Daoy (cell line): Measurements from ENCODE around the gene DDX20. TPM values are rescaled to one million over a fixed set of nuclear protein-coding genes. Genes with fewer than 3 reads are reported as not detected.
"Not testable (repeated sequence)": the region's sequence is repeated elsewhere in the genome, so short reads cannot be mapped to it uniquely, and the experiment has no call there.

ENCODE experiments used
- DNase-seq: peaks from one replicate; pipeline ENCODE4 v3.0.0-alpha.2; 2015; ENCODE audit warnings: low read depth
- total RNA-seq: library from RNA; depleted of rRNA; stranded (reverse); fragments of >200 nt; shearing (Covaris generic); gene quantifications from 2 replicates; pipeline ENCODE4 v1.2.3, GENCODE V29; 2014

DDX20 gene
- total RNA-seq, 1 experiment from 2014 or later, result 52.7 TPM

DNA sequence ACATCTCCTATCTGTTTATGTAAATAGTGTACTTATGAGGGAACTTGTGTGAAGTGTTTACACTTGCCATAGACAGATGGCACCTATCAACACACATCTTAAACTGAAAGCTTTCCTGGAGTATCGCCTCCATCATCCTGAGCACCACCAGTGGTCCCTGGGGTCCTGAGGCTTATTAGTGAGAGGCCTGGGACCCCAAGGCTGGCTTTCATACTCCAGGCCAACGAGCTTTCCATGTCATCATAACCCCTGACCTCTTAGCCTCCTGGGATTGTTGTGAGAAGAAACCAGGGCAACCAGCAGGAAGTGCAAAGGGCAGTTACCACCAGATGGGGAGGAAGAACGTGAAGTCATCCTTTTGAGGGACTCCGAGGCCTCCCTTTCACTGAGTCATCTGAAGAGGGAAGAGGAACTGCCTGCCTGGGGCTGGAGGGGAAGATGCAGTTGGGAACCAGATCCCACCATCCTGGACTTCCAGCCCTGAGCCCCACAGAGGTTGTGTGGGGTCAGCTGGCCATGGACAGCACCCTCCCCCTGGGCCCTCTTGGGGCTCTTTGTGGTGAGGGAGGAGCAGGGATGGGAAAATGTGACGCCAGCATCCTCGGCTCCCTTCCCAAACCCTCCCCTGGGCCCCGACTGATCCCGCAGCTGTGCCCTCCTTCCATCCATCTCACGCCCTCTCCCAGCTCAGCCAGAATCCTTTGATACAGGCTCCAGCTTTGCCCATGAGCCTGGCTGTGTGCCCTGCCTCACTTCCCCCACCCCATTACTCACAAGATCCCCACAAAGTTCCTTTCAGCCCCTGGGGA lies 22.3 kb upstream of the DDX20 start:
- peak; percentile 89 for DNase-seq

DNA sequence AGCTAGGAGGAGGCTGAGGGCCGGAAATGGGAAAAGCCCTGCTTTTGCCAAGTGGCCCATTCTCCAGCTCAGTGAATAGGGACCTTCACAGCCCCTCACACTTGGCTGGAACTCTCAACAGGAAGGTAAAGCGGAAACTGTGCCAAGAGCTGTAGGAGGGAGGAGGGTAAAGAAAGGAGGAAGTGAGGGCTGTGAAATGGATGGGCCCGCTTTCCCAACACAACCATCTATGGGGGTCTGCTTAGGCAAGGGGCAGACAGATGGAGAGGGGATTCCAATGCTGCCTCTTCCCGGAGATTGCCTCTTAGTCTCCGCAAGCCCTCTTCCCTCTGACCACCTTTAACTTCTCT lies 21.7 kb upstream of the DDX20 start:
- DNase-seq, result no peak

DNA sequence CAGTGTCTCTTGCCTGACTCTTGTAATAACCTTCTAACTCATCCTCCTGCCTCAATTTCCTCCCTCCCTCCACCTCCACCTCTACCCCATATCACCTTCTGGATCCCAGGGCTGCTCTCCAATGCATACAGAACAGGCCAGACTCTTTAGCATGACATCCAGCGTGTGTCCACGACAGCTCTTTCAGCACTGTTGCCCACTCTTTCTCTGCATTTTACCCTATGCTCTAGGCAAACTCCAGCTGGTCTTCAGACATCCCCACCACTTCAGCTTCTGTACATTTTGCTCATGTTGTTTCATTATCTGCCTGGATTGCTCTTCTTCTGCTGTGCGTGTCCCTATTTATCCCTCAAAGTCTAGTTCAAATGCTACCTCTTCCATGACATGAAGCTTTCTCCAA lies 21.3 kb upstream of the DDX20 start:
- DNase-seq, result no peak

DNA sequence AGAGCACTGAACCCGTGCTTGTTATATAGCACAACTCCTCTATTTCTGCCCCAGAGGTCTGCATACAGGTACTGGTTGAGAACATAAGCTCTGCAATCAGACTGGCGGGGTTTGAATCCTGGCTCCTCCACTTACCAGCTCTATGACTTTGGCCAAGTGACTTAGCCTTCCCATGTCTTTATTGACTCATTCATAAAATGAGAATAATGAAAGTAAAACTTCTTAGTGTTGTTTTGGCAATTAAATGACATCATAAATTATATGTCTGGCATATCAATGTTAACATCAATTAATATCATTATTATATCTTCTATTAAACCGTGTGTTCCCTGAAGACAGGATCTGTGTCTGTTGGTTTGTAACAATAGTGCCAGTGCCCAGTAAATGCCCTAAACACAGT lies 20.8 kb upstream of the DDX20 start:
- no peak for DNase-seq

DNA sequence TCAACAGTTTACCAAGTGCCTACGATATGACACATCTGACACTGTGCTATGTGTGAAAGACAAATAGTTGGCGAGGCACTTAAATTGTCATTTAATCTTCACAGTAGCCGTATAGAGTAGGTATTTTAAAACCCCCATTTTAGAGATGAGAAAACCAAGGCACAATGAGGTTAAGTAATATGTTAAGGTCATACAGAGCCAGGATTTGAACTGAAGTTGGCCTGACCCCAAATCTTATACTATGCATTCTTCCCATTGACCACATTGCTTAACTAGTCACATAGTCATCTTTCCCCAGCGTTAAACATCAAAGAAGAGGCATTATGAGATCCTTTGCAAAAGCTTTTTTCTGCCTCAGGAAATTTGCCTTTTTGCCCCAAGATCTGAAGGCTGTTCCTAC lies 20.4 kb upstream of the DDX20 start:
- no peak for DNase-seq

DNA sequence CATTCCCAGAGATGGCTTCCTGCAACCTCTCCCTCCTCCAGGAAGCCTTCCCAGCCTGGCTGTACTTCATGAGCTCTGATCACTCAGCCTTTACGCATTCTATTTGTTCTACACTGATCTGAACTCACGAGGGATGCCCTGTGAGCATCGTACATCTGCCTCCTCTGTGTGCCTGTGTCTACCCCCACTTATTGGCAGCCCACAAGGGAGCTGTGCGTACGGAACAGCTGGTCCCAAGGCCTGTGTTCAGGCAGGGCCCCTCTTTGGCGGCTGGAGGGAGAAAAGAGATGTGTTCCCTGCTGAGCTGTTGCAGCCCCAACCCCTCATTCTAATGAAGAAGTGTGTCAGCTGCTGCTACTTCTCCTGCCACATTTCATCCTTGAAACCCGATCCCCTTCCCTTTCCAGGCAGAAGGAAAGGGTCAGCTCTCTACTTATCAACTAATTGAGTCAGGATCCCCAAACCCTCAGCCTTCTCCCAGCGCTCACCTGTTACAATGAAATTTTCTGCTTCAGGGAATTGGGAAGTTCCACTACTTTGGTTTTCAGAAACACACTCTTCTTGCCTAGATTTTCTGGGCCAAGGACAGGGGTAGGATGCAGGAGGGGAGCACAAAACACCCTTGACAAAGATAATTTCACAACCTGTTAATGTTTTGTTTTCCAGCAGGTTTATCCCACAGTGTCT lies 19.7 kb upstream of the DDX20 start:
- DNase-seq, result no peak

DNA sequence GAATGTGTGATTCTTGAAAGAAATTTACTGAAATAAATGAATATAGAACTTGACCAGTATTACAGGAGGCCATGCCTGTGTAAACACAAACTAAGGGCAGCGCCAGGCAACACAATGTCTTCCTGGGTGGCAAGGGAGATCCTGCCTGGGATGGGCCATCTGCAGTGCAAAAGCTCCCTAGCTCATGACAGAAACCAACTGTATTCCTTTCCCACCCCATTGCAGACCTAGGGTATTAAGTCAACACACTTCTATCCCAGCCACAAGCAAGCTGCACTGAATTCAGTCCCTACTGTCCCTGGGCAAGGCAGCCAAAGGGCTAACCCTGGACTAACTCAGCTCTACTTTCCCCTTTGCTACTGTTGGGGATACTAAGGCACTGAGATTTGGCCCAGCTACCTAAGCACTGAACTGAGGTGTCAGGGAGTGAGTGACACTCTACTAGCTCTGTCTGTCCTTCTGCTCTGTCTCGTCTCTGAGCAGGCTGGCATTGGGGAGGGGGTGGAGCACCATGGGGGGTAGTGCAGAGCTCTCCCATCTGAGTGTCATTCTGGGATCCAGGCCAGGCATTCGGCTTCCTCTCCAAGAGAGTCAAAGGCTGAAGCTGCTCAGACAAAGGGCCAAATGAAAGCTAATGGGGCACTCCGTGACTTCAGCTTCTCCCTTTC lies 19.0 kb upstream of the DDX20 start:
- peak; percentile 76 for DNase-seq

DNA sequence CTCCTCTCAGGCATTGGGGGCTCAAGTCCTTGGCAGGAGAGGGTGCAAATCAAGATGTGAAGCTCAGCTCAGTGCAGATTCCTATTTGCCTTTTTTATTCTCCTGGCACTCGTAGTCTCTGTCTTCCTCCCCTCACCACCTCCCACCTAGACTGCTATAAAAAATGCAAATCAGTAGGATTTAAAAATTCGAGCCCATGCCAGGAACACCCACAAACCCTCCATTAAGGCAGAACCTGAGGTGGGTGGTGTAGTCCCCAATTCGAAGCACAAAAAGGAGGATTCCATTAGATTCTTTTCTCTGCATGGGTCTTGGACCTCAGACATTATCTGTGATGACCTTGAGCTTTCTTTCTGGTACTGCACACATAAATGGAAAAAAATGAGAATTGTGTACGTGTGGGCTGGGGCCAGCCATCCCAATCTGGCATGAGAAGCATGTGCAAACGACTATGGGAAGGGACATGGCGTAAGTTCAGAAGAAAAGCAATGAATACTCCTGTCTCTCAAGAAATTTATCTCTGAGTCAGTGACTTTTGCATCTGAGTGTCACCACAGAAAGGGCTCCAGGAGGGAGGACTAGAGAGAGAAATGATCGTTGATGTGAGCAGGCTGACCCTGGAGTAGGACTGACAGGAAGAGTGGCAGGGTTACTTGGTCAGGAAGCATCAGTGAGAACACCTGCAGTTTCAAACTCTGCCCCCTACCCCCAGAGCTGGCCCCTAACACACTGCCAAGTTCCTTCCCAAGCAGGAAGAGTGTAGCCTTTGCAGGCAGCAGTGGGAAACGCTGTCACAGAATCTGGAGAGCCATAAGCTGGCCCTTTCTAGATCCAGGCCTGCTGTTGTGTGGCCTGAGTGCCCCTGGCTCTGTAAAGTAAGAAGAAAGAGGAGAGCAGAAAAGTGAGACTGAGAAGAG lies 18.2 kb upstream of the DDX20 start:
- no peak for DNase-seq

DNA sequence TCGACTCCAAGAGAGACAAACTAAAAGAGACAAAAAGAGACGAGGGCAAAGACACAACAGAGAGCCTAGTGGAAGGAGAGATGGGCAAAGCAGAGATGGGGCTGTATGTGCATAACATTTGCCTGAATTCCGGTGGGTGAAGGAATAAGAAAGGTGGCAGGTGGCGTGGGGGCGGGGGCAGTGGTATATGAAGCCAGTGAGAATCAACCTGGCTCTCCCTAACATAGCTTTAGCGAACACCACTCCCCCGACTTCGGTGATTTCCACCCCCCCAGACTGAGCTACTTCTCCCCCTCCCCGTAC lies 17.6 kb upstream of the DDX20 start:
- no peak for DNase-seq

DNA sequence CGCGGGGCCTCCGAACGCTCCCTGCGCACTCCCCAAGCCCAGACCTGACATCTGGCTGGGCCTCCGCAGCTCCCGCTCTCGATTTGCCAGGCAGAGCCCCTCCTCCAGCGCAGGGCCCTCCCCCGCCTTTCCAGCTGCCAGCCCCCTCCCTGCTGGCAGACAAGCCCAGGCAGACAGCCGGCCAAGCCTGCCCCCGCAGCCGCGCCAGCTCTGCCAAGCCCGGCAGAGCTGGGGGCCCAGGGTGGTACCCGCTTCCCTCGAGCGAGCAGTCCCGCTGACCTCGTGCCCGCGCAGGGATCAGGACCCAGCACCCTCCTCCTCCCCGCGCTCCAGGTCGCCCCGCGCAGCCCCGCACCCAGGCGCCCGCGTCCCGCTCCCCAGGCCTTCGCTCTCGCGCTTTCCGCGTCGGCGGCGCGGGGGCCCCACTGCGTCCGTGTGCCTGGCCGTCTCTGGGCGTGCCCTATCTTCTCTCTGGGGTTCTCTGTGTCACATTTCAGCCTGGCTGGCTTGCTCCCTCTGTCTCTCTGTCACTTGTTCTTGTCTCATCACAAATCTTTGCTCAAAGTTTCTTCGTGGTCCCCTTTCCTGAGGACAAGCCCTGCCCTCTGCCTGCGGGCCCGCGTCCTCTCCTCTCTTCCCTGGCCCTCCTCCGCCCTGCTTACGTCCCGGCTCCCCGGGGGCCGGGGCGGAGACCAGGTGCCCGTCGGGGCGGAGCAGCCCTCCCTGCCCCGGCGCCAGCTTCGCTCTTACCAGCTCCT lies 17.1 kb upstream of the DDX20 start:
- peak; percentile 86 for DNase-seq

DNA sequence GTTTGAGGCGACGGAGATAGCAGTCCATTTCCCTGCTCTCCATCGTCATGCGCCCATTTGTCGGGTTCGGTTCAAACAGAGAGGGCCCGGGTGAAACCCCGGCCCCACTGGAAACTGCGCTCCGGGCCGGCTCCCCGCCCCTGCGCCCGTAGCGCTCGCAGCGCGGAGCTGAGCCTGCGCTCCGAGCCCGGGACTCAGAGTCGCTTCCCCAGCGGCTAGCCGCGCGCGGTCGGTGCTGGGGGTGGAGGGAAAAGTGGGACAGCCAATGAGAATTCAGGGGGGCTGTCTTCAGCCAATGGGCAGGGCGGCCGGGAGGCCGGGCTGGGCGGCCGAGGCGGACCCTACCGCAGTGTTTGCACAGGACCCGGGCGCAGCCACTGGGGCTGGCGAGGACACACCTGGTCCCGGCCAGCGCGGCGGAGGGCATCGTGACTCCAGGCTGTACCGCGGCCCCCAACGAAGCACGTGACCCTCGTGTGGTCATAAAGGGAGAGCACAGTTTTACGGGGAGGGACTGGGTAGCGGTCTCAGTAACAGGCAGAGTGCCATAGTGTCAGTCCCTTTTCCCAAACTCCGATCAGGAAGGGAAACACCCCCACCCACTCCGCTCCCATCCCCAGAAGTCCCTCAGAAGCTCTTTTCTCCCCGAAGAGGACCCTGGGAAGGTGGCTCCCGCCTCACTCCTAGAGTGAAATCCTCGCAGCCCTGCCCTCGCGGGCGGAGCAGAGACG lies 16.3 kb upstream of the DDX20 start, which contains the start of gene INKA2:
INKA2 (minus strand) TSS at position 202 of the 731 bp plus-strand sequence; CDS start at position 49, 153 bp downstream.
- peak; percentile 97 for DNase-seq

DNA sequence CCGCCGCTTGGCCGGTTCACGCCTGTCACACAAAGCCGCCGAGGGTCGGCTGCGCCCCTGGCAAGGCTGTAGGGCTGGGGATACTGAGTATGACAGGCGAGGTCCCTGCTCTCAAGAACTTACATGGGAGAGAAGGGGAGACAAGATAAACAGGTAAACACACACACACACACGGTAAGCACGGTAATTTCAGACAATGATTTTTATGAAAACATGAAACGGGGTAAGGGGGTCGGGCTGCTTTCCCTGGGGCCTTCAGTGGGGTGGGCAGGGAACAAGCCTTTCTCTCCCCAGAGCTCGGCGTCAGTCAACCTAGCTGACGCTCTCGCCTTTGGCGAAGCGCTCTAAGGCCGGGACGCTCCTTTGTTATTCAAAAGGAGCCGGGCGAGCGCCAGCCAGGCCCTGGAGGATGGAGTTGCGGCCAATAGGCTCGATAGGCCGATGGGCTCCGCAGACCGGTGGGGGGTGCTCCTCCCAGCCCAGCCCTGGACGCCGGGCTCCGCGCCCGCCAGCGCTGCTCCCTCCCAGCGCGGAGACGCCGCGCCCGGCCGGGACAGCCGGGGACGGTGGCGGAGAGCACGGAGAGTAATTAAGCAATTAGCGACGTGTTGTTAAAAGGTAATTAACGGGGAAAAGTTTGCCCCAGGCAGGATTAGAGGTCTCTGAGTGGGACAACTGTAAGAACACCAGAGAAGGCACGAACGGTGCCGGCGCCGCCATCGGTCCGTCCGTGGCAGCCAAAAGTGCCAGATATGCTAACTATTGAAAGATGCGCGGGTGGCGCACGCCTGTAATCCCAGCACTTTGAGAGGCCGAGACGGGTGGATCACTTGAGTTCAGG lies 15.6 kb upstream of the DDX20 start:
- peak; percentile 68 for DNase-seq

DNA sequence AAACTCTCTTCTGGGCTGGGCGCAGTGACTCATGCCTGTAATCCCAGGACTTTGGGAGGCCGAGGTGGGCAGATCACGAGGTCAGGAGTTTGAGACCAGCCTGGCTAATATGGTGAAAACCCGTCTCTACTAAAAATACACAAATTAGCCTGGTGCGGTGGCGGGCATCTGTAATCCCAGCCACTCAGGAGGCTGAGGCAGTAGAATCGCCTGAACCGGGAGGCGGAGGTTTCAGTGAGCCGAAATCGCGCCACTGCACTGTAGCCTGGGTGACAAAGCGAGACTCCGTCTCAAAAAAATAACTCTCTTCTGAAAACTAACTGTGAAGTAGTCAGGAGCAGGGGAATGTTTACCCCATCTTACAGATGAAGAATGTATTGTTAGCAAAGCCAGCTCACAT lies 13.4 kb upstream of the DDX20 start:
- not testable (repeated sequence) for DNase-seq

DNA sequence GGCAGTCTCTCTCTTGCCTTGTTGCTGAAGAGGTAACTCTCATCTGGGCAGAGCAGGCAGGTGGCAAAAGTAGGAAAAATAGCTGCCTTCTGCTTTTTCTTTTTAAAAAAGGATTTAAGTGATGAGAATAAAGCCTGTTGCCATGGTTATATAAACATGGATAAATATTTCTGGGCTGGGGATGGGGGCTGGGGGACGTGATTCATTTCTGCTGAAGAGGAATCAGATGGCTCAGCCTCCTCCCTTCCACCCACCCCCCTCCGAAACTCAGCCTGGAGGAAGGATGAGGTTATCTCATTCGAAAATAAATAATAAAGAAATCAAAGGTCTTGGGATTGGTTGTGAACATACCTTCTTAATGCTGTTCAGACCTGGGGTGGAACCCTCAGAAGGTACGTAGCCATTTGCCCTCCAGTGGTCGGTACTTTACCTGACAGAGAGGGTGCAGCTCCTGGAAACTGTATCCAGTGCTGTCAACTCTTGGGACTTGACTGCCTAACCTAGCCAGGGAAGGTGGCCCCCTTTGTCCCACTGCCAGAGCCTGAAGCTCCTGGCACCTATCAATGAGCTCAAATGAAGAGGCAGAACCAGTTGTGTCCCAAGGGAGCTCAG lies 12.7 kb upstream of the DDX20 start:
- no peak for DNase-seq

DNA sequence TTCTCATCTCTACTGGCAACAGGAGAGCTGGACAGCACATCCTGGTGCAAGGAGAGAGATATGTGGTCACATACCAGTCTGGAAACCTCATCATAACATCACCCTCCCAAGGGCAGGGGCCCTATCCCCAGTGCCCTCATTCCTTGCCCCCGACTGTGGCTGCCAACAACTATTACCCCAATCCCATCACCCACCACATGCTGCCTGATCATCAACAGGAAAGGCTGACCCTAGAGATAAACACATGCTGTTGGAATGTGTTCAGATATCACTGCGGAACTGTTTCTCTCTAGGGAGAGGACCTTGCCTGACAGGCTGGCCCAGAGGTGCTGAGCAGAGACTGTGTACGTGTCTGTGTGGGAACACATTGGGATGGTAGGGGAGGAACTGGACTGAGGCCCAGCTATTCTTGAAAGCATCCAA lies 12.0 kb upstream of the DDX20 start:
- peak; percentile 43 for DNase-seq

DNA sequence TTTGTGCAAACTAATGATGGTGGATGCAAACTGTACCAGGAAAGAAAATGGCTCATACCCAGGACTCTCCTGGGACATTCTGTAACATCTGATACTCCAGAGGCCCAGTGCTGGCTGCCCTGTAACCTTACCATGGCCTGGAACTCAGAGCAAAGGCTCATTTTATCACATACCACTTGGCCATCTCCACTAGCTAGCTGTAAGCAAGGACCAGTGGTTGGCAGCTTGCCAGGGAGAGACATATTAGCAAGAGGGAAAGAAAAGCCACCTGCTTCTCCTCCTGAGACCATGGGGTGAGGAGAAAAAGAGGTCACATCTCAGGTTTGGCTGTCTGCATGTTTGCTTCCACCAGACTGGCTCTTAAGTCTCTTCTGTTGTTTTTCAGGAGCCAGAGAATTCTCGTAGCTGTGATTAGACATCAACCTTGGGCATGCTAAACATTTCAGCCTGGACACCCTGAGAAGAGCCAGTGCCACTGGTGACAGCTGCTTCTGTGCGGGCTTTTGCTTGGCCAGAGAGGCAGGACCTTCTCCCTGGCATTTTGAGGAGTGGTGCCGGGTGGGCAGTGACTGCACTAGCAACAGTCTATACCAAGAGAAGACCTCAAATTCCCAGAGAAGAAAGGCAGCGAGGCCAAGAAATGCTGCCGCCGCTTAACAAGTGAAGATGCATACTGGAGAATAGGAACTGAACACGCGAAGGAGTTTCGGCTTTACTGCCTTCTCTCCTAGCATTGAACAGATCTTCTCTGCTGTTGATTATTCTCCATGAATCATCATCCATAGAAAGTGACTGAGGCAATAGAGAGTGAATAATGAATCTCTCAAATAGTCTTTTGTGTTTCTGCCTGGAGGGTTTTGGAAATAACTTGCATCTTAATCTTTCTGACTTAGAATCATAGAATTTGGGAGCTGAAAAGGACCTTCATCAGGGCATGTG lies 9.8 kb upstream of the DDX20 start:
- DNase-seq, result no peak

DNA sequence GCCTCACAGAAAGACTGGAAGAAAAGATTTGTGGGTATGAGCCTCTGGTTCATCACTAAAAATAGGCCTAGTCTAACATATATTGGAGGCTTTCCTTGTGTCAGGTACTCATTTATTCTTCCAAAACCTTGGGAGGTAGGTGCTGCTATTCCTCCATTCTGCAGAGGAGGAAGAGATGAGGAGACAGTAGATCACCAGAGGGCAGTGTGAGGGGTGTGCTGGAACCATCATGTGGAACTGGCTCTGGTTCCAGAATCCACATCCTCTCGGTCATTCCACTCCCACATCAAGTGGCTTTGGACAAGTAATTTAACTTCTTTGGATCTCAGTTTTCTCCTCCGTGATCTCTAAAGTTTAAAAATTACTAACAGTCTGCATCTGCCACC lies 9.1 kb upstream of the DDX20 start:
- DNase-seq, result no peak

DNA sequence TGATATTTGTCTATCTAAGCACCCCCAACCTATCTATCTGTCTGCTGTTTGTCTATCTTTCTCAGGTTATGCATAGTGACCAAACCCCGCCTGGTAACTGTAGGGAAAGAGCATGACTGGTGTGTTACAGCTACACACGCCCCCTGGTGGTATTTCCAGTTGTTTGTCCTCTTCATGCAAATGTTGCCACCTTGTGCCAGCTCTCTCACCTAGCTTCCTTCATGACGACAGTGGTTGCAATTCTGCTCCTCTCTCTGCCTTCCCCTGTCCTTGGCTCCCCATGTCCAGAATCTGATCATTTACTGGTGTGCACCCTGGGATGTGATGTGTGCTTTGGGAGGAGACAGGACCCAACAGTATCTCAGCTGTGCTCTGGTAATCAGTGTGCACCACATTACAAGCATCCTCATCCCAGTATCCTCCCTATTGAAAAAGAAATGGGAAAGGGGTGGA lies 8.4 kb upstream of the DDX20 start:
- DNase-seq, result peak; percentile 85
